SK-N-SH treated with all-trans-retinoic acid at 6 μM for 48 hours (cell line): ENCODE measurements around the gene UBL3.

Experiments used
- ATAC-seq: fragments of 200-7000 bp; cut with Tn5 transposase; 3 replicates; pipeline ENCODE4 v1.9.1; 2020; ENCODE audit warnings: mild to moderate bottlenecking, moderate library complexity
- ARNTL ChIP-seq: fragments of 450-650 bp; formaldehyde crosslinking; IDR thresholded peaks from 2 replicates; pipeline ENCODE4 v1.5.0; 2020; ENCODE audit warnings: low read depth, mild to moderate bottlenecking, moderate library complexity, borderline replicate concordance
- BACH2 ChIP-seq: fragments of 250-450 bp; sonication (Bioruptor Pico); IDR thresholded peaks from 2 replicates; pipeline ENCODE4 v1.9.0; 2021; ENCODE audit warnings: mild to moderate bottlenecking, borderline replicate concordance
- CREB5 ChIP-seq: fragments of 250-450 bp; sonication (Bioruptor Pico); IDR thresholded peaks from 2 replicates; pipeline ENCODE4 v1.5.1; 2020; ENCODE audit warnings: low read depth, mild to moderate bottlenecking, moderate library complexity
- CSDC2 ChIP-seq: fragments of 250-450 bp; sonication (Bioruptor Pico); IDR thresholded peaks from 2 replicates; pipeline ENCODE4 v1.5.0; 2020; ENCODE audit warnings: mild to moderate bottlenecking, moderate library complexity
- ESRRG ChIP-seq: fragments of 250-450 bp; sonication (Bioruptor Pico); IDR thresholded peaks from 2 replicates; pipeline ENCODE4 v1.6.1; 2021; ENCODE audit warnings: mild to moderate bottlenecking
- GLIS3 ChIP-seq: fragments of 250-450 bp; sonication (Bioruptor Pico); IDR thresholded peaks from 2 replicates; pipeline ENCODE4 v1.5.0; 2020; ENCODE audit warnings: mild to moderate bottlenecking, moderate library complexity
- ISL1 ChIP-seq: fragments of 250-450 bp; sonication (Bioruptor Pico); IDR thresholded peaks from 2 replicates; pipeline ENCODE4 v2.1.2; 2022; ENCODE audit warnings: mild to moderate bottlenecking, moderate library complexity
- OSR1 ChIP-seq: fragments of 250-450 bp; sonication (Bioruptor Pico); IDR thresholded peaks from 2 replicates; pipeline ENCODE4 v1.8.0; 2022; ENCODE audit warnings: moderate library complexity, mild to moderate bottlenecking, inconsistent platforms
- POU6F1 ChIP-seq: fragments of 250-450 bp; sonication (Bioruptor Pico); IDR thresholded peaks from 2 replicates; pipeline ENCODE4 v1.8.0; 2021; ENCODE audit warnings: low read depth, mild to moderate bottlenecking, moderate library complexity, borderline replicate concordance
- PPARA ChIP-seq: fragments of 250-450 bp; sonication (Bioruptor Pico); IDR thresholded peaks from 2 replicates; pipeline ENCODE4 v1.5.0; 2020; ENCODE audit warnings: mild to moderate bottlenecking, borderline replicate concordance
- RARB ChIP-seq: fragments of 250-450 bp; sonication (Bioruptor Pico); IDR thresholded peaks from 2 replicates; pipeline ENCODE4 v1.8.0; 2021; ENCODE audit warnings: mild to moderate bottlenecking, moderate library complexity
- SNAI2 ChIP-seq: fragments of 250-450 bp; sonication (Bioruptor Pico); IDR thresholded peaks from 2 replicates; pipeline ENCODE4 v1.5.0; 2020; ENCODE audit warnings: mild to moderate bottlenecking, moderate library complexity
- TCF4 ChIP-seq: fragments of 250-450 bp; sonication (Bioruptor Pico); IDR thresholded peaks from 2 replicates; pipeline ENCODE4 v1.8.0; 2021; ENCODE audit warnings: mild to moderate bottlenecking, moderate library complexity, borderline replicate concordance
- TOX ChIP-seq: fragments of 250-450 bp; sonication (Bioruptor Pico); IDR thresholded peaks from 2 replicates; pipeline ENCODE4 v1.8.0; 2021; ENCODE audit warnings: mild to moderate bottlenecking, moderate library complexity, borderline replicate concordance
- TSHZ2 ChIP-seq: fragments of 250-450 bp; sonication (Bioruptor Pico); IDR thresholded peaks from 2 replicates; pipeline ENCODE4 v1.5.0; 2020; ENCODE audit warnings: mild to moderate bottlenecking, moderate library complexity
- ZFP3 ChIP-seq: fragments of 250-450 bp; sonication (Bioruptor Pico); IDR thresholded peaks from 2 replicates; pipeline ENCODE4 v1.5.0; 2020; ENCODE audit warnings: mild to moderate bottlenecking, moderate library complexity
- ZFP30 ChIP-seq: fragments of 450-650 bp; formaldehyde crosslinking; IDR thresholded peaks from 2 replicates; pipeline ENCODE4 v1.5.0; 2022; ENCODE audit warnings: mild to moderate bottlenecking, moderate library complexity
- ZNF565 ChIP-seq: fragments of 450-650 bp; formaldehyde crosslinking; conservative IDR thresholded peaks from 2 replicates; pipeline ENCODE4 v1.5.0; 2020; ENCODE audit warnings: low read depth, mild to moderate bottlenecking, moderate library complexity
- ZNF70 ChIP-seq: fragments of 450-650 bp; formaldehyde crosslinking; IDR thresholded peaks from 2 replicates; pipeline ENCODE4 v1.5.0; 2020; ENCODE audit warnings: mild to moderate bottlenecking, moderate library complexity
- ZNF8 ChIP-seq: fragments of 450-650 bp; formaldehyde crosslinking; IDR thresholded peaks from 2 replicates; pipeline ENCODE4 v1.5.0; 2020; ENCODE audit warnings: mild to moderate bottlenecking, moderate library complexity
- TF ChIP-seq, protein P1 (sequence below): fragments of 250-450 bp; sonication (Bioruptor Pico); IDR thresholded peaks from 2 replicates; pipeline ENCODE4 v1.5.1; 2021; ENCODE audit warnings: mild to moderate bottlenecking, moderate library complexity

UBL3 gene

GRCh38 chr13:29844441-29844840, 6.0 kb downstream of the UBL3 start:
- no peak for TF ChIP-seq PPARA (CRISPR knock-in tag)
- no peak for TF ChIP-seq ZNF8 (CRISPR knock-in tag)
- no peak for TF ChIP-seq ZFP3
- no peak for TF ChIP-seq ZNF70 (CRISPR knock-in tag)
- no peak for TF ChIP-seq ARNTL (CRISPR knock-in tag)
- TF ChIP-seq OSR1 (CRISPR knock-in tag), result no peak
- no peak for TF ChIP-seq BACH2 (CRISPR knock-in tag)
- TF ChIP-seq POU6F1 (CRISPR knock-in tag), result no peak
- TF ChIP-seq RARB (CRISPR knock-in tag), result no peak
- no peak for TF ChIP-seq SNAI2 (CRISPR knock-in tag)
- TF ChIP-seq, all 23 proteins: peak for 0
- ATAC-seq, result no peak

GRCh38 chr13:29840585-29840984, 9.8 kb downstream of the UBL3 start:
- no peak for TF ChIP-seq ARNTL (CRISPR knock-in tag)
- TF ChIP-seq SNAI2 (CRISPR knock-in tag), result no peak
- TF ChIP-seq CSDC2, result no peak
- TF ChIP-seq RARB (CRISPR knock-in tag), result no peak
- no peak for TF ChIP-seq ZNF565 (CRISPR knock-in tag)
- no peak for TF ChIP-seq CREB5 (CRISPR knock-in tag)
- TF ChIP-seq ZNF70 (CRISPR knock-in tag), result no peak
- no peak for TF ChIP-seq TOX (CRISPR knock-in tag)
- TF ChIP-seq ISL1 (CRISPR knock-in tag), result no peak
- TF ChIP-seq ZFP3, result no peak
- TF ChIP-seq ZNF8 (CRISPR knock-in tag), result no peak
- TF ChIP-seq, all 23 proteins: peak for 0
- ATAC-seq, result no peak

- TF ChIP-seq TSHZ2 (CRISPR knock-in tag), result no peak
- TF ChIP-seq, protein P1, sequence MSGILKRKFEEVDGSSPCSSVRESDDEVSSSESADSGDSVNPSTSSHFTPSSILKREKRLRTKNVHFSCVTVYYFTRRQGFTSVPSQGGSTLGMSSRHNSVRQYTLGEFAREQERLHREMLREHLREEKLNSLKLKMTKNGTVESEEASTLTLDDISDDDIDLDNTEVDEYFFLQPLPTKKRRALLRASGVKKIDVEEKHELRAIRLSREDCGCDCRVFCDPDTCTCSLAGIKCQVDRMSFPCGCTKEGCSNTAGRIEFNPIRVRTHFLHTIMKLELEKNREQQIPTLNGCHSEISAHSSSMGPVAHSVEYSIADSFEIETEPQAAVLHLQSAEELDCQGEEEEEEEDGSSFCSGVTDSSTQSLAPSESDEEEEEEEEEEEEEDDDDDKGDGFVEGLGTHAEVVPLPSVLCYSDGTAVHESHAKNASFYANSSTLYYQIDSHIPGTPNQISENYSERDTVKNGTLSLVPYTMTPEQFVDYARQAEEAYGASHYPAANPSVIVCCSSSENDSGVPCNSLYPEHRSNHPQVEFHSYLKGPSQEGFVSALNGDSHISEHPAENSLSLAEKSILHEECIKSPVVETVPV, result no peak
- no peak for TF ChIP-seq TOX (CRISPR knock-in tag)
- TF ChIP-seq TCF4 (CRISPR knock-in tag), result no peak
- no peak for TF ChIP-seq CREB5 (CRISPR knock-in tag)
- no peak for TF ChIP-seq GLIS3 (CRISPR knock-in tag)
- TF ChIP-seq ZNF70 (CRISPR knock-in tag), result no peak
- no peak for TF ChIP-seq CSDC2
- TF ChIP-seq ISL1 (CRISPR knock-in tag), result no peak
- TF ChIP-seq ZFP30 (CRISPR knock-in tag), result no peak
- TF ChIP-seq BACH2 (CRISPR knock-in tag), result no peak
- no peak for TF ChIP-seq ESRRG (CRISPR knock-in tag)
- no peak for TF ChIP-seq PPARA (CRISPR knock-in tag)
- TF ChIP-seq SNAI2 (CRISPR knock-in tag), result no peak
- no peak for TF ChIP-seq ARNTL (CRISPR knock-in tag)
- TF ChIP-seq ZFP3, result no peak
- TF ChIP-seq RARB (CRISPR knock-in tag), result no peak
- ATAC-seq, result no peak
Observed at GRCh38 chr13:29835280-29836061, 14.9 kb downstream of the UBL3 start.
